Left lung (tissue), 10 donors: ENCODE measurements around the gene SUCLG1. TPM values are rescaled to one million over a fixed set of nuclear protein-coding genes. Genes with fewer than 3 reads are reported as not detected.
A peak's percentile ranks its signal among the peaks of the same experiment; 100 is the strongest.
"Not testable (repeated sequence)": the region's sequence is repeated elsewhere in the genome, so short reads cannot be mapped to it uniquely, and the experiment has no call there.

Source experiments
- ATAC-seq: fragments of 200-7000 bp; cut with Tn5 transposase; one replicate; pipeline ENCODE4 v1.9.1; 2020; ENCODE audit warnings: moderate library complexity
- DNase-seq, 4 donors: peaks; one replicate each; pipeline ENCODE4 v3.0.0-alpha.2; 2013 to 2020
- H3K27ac ChIP-seq, 2 donors: fragments of 200-600 bp; sonication (generic) in 1 of 2; one replicate each; pipeline versions ENCODE4 v1.5.0 to v1.8.0; 2020 to 2021
- H3K27me3 ChIP-seq, 2 donors: fragments of 200-600 bp; sonication (generic) in 1 of 2; one replicate each; pipeline versions ENCODE4 v1.5.0 to v1.8.0; 2020 to 2021
- H3K36me3 ChIP-seq, 2 donors: fragments of 200-600 bp; sonication (generic) in 1 of 2; one replicate each; pipeline versions ENCODE4 v1.5.0 to v1.8.0; 2020 to 2021
- H3K4me1 ChIP-seq, 2 donors: fragments of 200-600 bp; one replicate each; pipeline ENCODE4 v1.8.0; 2021
- H3K4me3 ChIP-seq, 2 donors: fragments of 200-600 bp; sonication (generic) in 1 of 2; one replicate each; pipeline versions ENCODE4 v1.5.0 to v1.8.0; 2020 to 2021; ENCODE audit warnings: mild to moderate bottlenecking in 1 of 2
- H3K9me3 ChIP-seq, 2 donors: fragments of 200-600 bp; sonication (generic) in 1 of 2; one replicate each; pipeline versions ENCODE4 v1.5.0 to v1.8.0; 2020 to 2021
- intact Hi-C, 2 donors: fragments of 100-400 bp; cut with DNase I; formaldehyde crosslinking; loops; one replicate each; pipeline versions ENCODE4 v1.11.2 to v1.14.2; 2022
- polyA plus RNA-seq, 6 donors: library from polyadenylated mRNA; unstranded; fragments of 120-200 nt; gene quantifications; one replicate each; pipeline ENCODE4 v1.2.1, GENCODE V29; 2013; ENCODE audit not compliant: insufficient read length in 6 of 6
- total RNA-seq, 2 donors: library from RNA; stranded (reverse); fragmentation: NEBNext Ultra II Directional; extraction: Animal tissue kit (Norgen Biotek cat#: 25700); gene quantifications; one replicate each; pipeline ENCODE4 v1.2.1, GENCODE V29; 2021
- TF ChIP-seq, protein P1 (sequence below), 2 donors: fragments of 200-600 bp; sonication (generic) in 1 of 2; IDR thresholded peaks; one replicate each; pipeline versions ENCODE4 v1.5.0 to v1.8.0; 2021; ENCODE audit warnings: antibody characterized with exemption in 2 of 2
- donor health status: DM: no; HTN: yes; CAD: no.
- donor health status: DM: no; HTN: no; CAD: no.

Gene SUCLG1
- total and polyA plus RNA-seq, 8 donors = 62.2 to 126 (median 113) TPM

- intact Hi-C loops = no loop called here
- H3K36me3 ChIP-seq = no peaks in the 10 kb centered on the region
- ATAC-seq = no peak
- H3K4me3 ChIP-seq = no peak overlapping the region
- TF ChIP-seq, protein P1, sequence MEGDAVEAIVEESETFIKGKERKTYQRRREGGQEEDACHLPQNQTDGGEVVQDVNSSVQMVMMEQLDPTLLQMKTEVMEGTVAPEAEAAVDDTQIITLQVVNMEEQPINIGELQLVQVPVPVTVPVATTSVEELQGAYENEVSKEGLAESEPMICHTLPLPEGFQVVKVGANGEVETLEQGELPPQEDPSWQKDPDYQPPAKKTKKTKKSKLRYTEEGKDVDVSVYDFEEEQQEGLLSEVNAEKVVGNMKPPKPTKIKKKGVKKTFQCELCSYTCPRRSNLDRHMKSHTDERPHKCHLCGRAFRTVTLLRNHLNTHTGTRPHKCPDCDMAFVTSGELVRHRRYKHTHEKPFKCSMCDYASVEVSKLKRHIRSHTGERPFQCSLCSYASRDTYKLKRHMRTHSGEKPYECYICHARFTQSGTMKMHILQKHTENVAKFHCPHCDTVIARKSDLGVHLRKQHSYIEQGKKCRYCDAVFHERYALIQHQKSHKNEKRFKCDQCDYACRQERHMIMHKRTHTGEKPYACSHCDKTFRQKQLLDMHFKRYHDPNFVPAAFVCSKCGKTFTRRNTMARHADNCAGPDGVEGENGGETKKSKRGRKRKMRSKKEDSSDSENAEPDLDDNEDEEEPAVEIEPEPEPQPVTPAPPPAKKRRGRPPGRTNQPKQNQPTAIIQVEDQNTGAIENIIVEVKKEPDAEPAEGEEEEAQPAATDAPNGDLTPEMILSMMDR (IDR thresholded peaks at IDR 0.05) = no peak
- H3K4me1 ChIP-seq = no peaks in the 10 kb centered on the region
- DNase-seq = peak in 1 of 4 donors; percentile 42
- peaks cover 0 to 23% of the 10 kb centered on the region in 2 donors for H3K9me3 ChIP-seq
- H3K27ac ChIP-seq = no peak overlapping the region
- H3K27me3 ChIP-seq = no peaks in the 10 kb centered on the region
Observed at GRCh38 chr2:84472856-84473565, 13.9 kb upstream of the SUCLG1 start.

GRCh38 chr2:84472423-84472822, 13.3 kb upstream of the SUCLG1 start:
- H3K27me3 ChIP-seq, H3K27ac ChIP-seq, intact Hi-C loops, H3K4me1 ChIP-seq, H3K4me3 ChIP-seq, H3K36me3 ChIP-seq, ATAC-seq: not testable (repeated sequence)
- H3K9me3 ChIP-seq = peaks cover 0 to 20% of the 10 kb centered on the region in 2 donors
- DNase-seq = peak in 2 of 4 donors; percentile 41 to 71

GRCh38 chr2:84467389-84467788, 8.3 kb upstream of the SUCLG1 start:
- Histone ChIP-seq H3K27me3 (no peaks in the 10 kb centered on the region), H3K9me3 (peaks cover 0 to 22% of the 10 kb centered on the region in 2 donors), H3K36me3 (no peaks in the 10 kb centered on the region), H3K27ac (no peak overlapping the region), H3K4me3 (no peak overlapping the region), H3K4me1 (no peaks in the 10 kb centered on the region)
- TF ChIP-seq, protein P1 (IDR thresholded peaks at IDR 0.05) = no peak
- DNase-seq (no peak), ATAC-seq (no peak)
- intact Hi-C loops = no loop called here

GRCh38 chr2:84461310-84461709, 2.2 kb upstream of the SUCLG1 start:
- Histone ChIP-seq H3K27me3 (no peaks in the 10 kb centered on the region), H3K4me3 (no peak overlapping the region), H3K27ac (no peak overlapping the region), H3K9me3 (peaks cover 0 to 4% of the 10 kb centered on the region in 2 donors), H3K36me3 (no peaks in the 10 kb centered on the region), H3K4me1 (peaks cover 11 to 31% of the 10 kb centered on the region in 2 donors)
- no peak for DNase-seq
- TF ChIP-seq, protein P1 (IDR thresholded peaks at IDR 0.05) = no peak
- intact Hi-C loops = no loop called here
- no peak for ATAC-seq

DNA sequence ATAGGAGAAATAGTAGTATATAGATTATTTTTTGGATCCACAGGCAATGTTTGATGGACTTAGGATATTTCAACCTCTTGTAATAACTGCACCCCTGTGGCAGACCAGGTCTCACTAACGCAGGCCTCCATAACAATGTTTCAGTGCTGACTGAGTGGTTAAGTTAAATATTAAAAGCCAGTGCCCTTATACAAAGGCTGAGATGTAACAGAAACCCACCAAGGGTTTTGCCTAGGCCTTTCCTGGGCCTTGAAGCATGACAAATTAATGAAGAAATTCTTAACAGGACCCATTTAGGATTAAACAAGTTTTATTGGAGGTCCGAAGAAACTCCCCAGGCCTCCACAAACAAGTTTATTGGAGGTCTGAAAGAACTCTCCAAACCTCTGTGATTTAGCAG, 1.6 kb upstream of the SUCLG1 start:
- Histone ChIP-seq H3K9me3 (no peaks in the 10 kb centered on the region), H3K27me3 (no peaks in the 10 kb centered on the region), H3K27ac (no peak overlapping the region), H3K4me1 (peaks cover 11 to 36% of the 10 kb centered on the region in 2 donors), H3K36me3 (no peaks in the 10 kb centered on the region), H3K4me3 (no peak overlapping the region)
- DNase-seq (no peak), ATAC-seq (no peak)
- TF ChIP-seq, protein P1 (IDR thresholded peaks at IDR 0.05) = no peak
- intact Hi-C loops = no loop called here
